Activated CD8-positive, alpha-beta memory T cell treated with anti-CD3 and anti-CD28 coated beads, Interleukin-2, amount 50 U/mL, for 24 hours (primary cell): ENCODE measurements around the gene SMTNL2.

ENCODE experiments used
- DNase-seq: peaks from one replicate; pipeline ENCODE4 v3.0.0-alpha.2; 2020; ENCODE audit errors: extremely low read depth

Gene SMTNL2

DNA sequence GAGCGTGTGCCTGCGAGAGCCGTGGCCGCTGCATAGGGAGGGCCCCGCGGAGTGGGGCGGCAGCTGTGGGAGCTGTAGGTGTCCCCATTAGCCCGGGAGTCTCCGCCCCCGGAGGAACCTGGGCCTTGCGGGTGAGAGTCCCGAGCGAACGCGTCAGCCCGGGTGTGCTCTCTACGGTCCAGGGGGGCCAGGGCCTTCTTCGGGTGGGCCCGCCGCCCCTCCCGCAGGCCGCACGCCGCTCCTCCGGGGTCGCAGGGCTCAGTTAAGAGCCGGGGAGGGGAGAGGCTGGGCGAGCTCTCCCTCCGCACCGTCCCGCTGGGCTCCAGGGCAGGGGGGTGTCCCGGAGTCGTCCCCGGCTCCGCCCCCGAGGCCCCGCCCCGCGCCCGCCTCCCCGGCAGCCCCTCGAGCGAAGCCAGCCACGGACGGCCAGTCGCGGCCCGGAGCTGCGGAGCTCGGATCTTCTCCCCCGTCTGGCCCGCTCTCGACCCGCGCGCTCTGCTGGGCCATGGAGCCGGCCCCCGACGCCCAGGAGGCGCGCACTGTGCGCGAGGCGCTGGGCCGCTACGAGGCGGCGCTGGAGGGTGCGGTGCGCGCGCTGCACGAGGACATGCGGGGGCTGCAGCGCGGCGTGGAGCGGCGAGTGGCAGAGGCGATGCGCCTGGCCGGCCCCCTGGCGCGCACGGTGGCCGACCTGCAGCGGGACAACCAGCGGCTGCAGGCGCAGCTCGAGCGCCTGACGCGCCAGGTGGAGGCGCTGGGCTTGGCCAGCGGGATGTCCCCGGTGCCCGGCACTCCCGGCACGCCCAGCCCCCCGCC is at the start of gene SMTNL2:
SMTNL2 (plus strand) TSS at position 429 of the 816 bp plus-strand sequence; CDS start at position 506, 77 bp downstream.
- DNase-seq, result no peak

DNA sequence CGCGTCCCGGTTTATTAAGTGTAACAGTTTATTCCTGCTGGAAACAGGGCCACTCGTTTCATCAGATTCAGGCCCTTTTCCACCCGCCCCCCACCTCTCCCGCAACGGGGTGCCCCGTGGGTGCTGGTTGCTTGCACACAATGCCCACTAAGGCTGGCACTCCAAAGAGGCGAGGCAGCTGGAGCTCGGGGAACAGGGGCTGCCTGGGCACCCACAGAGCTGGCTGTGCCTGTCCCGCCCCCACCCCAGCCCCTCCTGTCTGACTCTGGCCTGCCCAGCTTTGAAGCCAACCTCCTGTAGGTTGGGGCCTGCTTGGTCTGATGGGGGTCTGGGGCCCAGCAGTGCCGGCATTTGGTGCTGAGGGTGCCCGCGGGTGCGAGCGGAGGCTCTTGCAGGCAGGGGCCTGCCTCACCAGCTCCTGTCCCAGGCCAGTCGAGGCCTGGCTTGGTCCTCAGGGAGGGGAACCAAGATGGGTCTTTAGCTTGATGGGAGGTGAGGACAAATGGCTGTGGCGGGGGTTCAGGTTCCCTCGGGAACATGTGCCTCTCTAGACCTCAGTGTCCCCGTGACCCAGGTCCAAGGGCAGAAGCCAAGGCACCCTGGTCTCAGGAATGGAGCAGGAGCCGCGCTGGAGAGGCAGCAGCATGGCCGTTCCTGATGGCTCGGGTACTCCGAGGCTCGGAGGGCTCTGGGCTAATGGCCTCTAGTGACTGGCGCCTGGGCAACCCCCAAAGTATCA is 49.2 kb upstream of the SMTNL2 start:
- DNase-seq, result no peak

DNA sequence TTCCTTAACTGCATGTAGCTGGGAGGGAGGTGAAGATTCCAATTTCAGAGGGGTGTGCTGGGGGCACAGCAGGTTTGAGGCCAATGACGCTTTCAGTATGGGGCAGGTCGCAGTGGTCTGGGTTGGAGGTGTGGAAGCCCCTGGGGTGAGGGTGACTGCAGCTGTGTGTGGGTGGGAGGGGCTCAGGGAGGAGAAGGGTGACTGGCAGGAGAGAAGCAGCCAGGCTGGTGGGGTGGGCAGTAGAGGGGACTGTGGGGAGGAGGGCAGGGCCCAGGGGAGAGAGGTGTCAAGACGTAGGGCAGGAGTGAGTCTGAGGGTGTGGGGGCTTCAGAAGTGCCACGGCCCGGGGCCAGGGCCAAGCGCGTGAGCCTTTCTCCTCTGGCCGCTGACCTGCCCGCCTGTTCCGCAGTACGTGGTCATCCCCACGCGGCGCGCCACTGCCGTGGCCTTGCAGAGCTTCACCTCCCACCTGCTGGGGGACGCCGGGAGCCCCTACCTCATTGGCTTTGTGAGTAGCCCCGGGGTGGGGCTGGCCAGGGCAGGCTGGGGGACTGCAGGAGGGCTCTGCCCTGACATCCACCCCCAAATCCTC is 48.6 kb upstream of the SMTNL2 start:
- no peak for DNase-seq

DNA sequence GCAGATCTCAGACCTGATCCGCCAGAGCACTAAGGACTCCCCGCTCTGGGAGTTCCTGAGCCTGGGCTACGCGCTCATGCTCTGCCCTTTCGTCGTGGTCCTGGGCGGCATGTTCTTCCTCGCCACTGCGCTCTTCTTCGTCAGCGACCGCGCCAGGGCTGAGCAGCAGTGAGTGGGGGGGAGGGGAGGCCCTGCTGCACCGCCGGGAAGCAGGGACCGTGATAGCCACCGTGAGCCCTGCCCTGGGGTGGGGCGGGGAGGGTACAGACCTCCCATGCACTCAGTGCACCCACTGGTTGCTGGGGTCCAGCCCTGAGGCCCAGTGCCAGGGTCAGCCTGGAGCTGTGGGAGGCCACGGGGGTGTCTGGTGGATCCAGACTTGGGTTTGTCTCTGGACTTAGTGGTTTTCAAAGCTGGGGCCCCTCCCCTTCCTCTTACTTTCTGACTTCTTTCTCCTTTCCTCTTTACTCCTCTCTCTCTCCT is 48.0 kb upstream of the SMTNL2 start:
- DNase-seq, result no peak

DNA sequence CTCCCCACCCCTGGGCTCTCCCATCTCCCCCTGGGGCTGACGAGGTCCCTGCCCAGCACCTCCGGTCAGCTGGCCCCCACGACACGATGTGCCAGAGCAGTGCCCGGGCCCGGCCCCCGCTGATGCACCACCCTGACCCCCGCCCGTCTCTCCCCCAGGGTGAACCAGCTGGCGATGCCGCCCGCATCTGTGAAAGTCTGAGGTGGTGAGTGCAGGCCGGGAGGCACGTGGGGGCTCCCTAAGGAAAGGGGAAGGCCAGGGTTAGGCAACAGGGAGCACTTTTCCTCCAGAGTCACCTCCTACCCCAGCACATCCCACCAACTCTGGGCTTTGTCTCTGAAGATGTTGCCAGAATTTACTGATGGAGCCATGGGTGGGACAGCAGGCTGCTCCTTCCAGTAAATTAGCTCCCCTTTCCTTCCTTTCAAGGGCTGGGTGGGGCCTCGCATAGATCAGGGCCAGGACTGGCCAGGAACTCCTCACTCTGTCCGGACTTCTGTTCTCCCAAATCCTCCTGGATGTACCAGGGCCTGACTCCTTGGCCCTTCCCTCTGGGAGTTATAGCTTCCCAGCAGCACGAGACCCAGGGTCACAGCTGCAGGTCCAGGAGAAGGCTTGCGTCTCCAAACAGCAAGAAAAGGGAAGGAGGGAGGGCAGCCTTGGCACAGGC is 47.5 kb upstream of the SMTNL2 start:
- no peak for DNase-seq

DNA sequence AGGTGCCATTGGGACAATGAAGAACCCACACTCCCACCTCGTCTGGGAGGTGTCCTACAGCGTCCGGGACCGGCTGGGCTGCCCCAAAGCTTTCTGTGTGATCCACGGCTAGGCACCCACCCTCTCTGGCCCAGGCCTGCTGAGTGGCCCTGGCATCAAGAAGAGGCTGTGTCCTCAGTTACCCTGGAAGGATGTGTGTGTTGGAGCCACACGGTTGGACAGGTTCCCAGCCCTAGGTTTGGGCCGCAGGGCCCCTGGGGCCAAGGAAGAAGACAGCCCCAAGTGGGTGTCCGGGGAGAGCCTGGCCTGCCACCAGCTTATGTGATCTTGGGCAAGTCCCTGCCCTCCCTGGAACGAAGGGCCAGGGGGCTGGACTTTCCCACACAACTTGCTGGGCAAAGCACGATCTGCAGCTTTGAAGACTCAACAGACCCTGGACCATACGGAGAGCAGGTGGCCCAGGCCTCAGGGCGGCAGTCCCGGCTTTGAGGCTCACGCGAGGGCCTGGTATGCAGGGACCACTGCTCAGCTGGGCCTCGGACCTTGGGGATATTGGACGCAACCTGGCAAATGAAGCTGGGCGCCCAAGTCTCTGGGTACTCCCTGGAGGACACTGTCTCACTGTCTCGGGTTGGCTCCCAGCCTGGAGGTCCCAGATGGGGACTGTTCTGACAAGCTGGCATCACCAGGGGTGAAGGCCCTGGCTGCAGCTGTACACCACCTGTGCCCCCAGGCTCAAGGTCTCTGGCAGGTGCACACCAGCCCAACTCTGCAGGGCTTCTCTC is 46.7 kb upstream of the SMTNL2 start:
- DNase-seq, result no peak

DNA sequence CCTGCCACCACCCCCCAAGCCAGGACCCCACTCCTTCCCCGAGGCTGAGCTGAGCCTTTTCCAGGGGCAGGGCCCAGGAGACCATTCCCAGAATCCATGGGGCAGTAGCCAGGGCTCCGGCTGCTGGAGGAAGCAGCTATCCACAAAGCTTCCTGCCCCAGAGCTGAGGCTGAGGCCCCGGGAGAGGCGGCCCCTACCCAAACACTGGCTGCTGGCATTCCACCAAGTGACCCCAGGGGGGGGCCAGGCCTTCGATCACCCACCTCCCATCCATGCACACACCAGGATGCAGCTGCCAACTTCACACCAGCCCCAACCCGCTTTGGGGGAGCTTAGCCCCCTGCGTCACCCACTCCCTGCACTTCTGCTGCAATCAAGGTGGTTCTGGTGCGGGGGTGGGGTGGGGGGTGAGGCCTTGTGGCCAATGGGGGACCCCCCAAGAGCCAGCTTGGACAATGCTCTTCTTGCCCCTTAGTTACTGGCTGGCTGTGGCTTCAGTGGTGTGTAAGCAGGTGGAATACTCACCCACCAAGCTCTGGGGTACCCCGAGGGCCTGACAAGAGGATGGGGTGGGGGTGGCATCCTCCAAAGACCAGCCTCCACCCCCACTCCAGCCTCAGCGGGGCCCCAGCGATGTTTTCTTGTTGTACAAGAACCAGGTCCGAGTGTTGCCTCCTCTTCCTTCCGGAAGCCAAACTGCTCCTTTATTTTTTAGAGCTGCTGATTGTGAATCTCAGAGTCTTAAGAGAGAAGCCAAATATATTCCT is 45.9 kb upstream of the SMTNL2 start:
- no peak for DNase-seq

DNA sequence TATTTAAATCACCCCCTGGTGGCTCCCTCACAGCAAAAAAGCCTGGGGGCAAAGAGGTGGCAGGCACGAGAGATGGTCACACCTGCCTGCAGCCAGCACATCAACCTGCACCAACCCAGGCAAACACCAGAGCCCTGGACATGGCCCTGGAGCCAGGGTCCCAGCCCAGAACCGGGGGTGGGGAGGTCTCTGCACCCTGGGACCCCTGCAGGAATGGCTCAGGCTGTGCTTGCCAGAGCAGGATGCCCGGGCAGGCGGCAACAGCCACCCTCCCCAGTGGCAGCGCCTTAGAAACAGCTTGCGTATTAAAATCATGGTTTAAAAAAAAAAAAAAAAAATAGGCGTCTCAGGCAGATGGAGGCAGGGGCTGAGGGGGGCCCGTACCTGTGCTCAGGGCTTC is 45.3 kb upstream of the SMTNL2 start:
- DNase-seq, result no peak

DNA sequence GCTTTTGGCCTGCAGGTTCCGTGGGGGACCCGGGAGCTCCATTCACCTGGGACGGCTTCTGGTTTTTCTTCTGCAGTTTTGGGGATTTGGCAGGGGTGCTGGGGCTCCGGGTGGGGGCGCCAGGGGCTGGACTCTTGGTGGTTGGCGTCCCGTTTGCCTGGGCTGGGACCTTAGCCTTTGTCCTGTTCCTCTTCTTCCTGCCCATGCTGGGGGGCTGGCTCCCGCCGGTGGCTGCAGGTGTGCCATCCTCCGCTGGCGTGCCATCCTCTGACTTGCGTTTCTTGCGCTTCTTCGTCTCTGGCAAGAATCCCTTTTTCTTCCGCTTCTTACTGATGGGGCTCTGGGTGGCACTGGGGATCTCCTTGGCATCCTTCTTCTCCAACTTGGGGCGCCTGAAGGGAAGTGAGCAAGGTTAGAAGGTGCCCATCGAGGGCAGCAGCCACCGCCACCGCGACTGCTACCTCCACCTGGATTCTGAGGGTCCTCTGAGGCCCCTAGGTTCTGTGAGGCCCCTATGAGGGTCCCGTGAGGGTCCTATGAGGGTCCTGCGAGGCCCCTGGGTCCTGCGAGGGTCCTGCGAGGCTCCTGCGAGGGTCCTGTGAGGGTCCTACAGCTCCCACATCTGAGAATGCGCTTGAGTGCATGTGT is 44.6 kb upstream of the SMTNL2 start:
- no peak for DNase-seq

DNA sequence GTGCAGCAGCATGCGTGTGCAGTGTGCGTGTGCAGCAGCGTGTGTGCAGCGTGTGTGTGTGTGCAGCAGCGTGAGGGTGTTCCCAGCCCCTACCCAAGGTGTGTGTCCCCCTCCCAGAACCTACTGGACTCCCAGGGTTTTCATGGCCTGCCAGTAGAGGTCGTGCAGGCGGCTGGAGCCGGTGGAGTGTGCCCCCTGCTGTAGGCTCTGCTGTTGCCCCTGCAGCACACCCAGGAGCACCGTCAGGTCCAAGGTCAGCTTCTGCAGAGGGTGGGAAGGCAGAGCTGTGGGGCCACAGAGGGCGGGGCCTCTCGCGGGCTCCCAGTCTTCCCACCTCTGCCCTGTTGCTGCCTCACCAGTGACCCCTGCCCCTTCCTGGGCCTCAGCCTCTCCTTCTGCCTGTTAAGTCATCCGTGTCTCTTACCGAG is 44.1 kb upstream of the SMTNL2 start:
- DNase-seq, result no peak

DNA sequence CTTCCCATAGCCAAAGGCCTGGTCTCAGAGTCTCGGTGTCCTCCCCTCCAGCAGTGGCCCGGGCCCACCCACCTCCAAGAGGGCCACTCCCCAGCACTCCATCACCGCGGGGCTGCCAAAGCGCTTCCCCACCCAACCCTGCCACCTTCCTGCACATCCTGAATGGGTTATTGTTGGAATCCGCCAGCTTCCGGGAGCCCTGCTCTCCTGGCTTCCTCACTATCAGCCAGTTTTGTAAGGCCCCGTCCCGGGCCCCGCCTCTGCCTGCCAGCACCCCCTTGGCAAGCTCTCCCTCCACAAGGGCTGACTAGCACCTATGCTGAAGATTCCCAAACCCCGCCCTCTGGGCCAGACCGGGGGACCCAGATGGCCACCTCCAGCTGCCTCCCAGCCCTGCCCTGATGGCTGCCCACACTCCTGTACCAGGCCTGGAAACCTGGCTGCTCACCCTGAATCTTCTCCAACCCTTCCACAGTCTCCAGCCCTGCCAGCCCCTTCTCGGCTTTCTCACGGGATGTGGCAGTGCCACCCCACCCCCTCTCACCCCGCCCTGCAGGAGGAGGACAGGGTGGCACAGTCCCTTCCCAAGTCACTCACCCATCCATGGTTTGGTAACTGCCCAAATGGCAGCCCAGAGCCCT is 43.5 kb upstream of the SMTNL2 start:
- no peak for DNase-seq

DNA sequence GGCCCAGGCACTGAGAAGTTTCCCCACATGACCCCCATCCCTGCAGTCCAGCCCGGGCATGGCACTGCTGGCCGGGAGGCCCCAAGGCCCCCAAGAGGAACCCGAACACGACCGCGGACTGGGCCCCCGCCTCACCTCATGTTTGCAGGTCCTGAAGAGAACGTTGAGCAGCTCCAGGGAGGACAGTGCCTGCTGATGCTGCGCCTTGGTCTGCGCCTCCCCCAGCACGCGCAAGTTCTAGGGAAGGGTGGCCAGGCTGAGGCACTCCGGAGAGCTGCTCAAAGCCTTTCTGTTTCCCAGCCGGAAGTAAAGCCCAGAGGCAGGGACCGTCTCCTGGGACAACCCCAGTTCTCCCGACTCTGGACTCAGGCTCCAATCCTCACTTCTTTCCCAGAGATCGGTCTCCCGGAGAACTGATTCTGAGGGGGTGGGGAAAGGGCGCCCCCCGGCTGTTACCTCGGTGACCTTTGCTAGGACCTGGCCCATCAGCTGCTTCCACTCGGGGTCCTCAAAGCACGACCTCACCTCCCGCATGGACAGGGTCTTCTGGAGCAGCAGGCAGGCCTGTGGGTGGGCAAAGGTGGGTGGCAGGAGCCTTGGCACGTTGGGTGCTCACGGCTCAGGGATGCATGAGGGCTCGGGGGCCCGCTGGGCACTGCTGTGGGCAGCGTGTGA is 42.9 kb upstream of the SMTNL2 start:
- DNase-seq, result no peak

DNA sequence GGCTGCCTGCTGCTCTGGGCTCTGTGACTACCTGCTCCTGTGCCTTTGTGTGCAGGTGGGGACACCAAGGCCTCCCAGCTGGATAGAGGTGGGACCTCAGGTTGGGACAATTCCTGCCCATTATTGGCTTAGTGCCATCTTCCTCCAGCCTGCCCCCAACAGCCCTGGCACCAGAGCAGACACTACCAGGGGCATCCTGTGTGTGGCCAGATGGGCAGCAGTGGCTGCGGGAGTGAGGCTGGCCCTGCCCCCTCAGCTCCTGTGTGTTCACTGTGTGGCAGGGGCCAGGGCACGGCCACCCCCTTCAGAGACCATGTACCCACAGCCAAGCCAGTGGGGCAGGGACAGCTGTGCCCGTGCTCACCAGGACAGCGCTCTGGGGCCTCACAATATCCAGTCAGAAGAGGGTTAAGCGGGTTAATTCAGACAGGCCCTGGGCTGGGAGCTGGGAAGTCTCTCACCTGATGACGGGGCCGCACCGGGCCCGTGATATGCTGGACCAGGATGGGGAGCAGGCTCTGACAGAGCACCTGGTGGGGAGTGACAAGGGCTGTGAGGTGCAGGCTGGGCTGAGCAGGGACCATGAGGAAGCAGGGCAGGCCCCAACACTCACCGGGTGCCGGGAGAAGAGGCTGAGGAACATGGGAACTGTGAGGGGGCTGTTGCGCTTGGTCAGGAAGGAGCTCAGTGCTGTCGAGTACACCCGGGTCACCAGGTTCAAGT is 42.2 kb upstream of the SMTNL2 start:
- no peak for DNase-seq

DNA sequence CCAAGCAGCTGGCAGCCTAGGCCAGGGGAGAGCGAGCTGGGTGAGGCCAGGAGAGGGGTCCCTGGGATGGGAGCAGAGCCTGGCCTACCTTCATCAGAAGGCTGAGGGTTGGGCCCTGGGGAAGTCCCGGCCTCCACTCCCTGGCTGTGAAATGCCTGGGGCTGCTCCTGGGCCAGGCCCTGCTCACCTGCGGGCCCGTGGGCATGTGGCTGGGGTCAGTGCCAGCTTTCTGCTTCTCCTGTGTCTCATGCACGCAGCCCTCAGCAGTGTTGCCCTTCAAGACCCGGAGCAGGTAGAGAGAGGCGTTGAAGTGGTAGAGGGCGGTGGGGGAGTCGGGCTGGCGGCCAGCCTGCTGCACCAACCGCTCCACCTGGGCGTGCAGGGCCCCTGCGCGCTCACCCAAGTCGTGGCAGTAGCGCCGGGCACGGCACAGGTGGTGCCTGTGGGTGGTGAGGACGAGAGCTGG is 41.6 kb upstream of the SMTNL2 start:
- DNase-seq, result no peak

DNA sequence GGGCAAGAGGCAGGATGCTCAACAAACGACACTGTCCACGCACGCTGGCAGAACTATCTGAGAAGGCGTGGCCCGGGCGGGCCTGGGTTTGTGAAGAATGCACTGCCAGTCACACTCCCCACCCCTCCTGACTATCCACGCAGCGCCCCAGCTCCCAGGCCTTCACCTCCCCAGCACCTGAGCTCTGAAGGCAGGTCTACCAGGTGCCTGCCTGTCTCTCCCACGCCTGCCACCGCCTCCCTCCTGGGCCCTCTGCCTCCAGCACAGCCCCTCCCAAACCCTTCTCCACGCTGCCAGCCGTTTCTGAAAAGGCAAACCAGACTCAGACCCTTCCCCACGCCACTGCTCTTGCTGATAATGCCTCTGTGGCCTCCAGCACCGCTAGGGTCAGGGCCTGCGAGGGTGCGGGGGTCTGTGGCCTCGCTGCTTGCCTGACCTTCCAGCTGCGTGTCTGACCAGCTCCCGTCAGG is 40.7 kb upstream of the SMTNL2 start:
- no peak for DNase-seq

DNA sequence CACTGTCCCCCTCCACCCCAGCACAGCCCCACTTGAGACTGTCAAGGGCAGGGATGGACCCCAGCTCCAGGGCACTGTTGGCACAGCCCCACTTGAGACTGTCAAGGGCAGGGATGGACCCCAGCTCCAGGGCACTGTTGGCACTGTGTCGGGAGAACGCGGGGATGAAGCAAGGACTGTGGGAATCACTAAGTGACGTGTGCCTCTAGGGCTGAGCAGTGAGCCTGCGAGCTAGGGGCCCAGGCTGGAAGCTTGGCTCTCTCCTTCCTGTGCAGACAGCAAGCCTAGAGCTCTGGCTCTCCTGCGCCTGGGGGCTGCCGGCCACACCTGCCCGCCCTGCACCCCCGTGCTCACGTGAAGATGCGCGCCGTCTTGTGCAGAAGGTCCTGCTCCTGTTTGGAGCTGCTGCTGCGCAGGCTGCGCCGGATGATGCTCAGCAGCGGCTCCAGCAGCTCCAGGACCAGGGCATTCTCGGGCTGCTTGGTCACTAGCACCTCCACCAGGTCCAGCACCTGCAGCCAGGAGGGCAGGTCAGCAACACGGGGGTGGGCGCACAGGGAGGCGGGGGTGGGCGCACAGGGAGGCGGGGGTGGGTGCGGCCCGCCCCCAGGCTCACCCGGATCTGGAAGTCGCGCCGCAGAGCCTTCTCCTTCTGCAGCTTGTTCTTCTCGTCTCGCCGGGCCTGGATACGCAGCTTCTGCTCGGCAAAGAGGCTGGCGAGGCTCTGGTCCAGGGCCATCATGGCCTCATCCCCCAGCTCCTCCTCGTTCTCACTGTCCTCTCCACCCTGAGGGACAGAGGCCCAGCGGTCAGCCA is 40.0 kb upstream of the SMTNL2 start:
- DNase-seq, result no peak

DNA sequence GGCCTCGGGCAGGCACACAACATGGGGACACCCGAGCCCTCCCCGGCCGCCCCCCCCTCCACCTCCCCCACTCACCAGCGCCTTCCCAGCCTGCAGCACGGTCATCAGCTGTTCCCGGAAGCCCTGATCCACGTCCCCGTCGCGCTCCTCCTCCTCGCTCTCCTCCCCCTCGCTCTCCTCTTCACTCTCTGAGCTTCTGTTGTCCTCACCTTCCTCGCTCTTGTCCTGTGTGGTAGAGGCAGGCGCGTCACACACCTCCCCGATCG is 39.4 kb upstream of the SMTNL2 start:
- DNase-seq, result no peak
